ENCODE data around the gene UCP3.

UCP3 gene

GRCh38 chr11:74017631-74018030 is 8.7 kb upstream of the UCP3 start:
- DNase-seq: no peak

DNA sequence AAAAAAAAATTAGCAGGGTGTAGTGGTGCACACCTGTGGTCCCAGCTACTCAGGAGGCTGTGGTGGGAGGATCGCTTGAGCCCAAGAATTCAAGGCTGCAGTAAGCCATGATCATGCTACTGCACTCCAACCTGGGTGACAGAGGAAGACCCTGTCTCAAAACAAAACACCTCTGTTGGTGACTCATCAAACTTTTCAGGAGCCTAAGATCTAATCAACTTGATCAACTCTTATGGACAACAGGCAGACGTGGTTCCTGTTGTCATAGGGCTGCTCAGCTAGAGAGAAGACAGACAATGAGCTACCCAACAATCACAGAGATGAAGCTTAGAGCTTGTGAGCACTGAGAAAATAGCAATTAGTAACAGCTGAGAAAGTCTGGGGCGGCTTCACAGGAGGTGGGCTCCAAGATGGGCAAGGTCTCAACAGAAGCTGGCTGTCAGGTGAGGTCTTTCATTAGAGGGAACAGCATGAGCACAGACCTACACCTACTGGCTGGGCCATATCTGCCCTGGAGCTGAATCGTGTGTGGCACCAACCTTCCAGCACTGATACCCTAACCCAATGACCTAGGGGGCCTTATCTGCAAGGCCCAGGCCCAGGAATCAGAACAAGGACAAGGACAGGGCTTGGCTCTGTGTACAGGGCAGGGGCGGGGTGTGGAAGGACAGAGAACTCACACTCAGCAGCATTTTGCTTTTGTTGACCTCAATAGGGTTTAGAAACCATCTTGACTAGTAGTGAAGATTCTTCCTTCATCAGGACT is 7.2 kb upstream of the UCP3 start:
- no peak for DNase-seq

DNA sequence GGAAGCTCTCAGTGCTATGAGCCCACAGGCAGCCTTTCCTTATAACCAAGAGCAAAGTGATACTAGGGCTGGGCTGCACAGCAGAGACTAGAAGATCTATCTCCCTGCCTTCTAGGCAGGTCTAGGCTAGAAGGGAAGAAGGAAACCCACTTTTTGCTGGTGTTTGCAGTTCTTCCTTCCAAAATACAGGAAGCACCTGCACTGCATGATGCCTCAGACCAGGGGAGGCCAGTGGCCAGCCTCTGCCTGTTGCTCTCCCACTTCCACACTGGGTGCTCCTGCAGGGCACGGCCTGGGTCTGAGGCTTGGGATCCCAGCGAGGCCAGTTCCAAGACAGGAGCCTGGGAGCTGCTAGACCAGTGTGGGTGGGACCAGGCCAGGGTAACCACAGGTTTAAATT is 6.0 kb upstream of the UCP3 start:
- DNase-seq: no peak

DNA sequence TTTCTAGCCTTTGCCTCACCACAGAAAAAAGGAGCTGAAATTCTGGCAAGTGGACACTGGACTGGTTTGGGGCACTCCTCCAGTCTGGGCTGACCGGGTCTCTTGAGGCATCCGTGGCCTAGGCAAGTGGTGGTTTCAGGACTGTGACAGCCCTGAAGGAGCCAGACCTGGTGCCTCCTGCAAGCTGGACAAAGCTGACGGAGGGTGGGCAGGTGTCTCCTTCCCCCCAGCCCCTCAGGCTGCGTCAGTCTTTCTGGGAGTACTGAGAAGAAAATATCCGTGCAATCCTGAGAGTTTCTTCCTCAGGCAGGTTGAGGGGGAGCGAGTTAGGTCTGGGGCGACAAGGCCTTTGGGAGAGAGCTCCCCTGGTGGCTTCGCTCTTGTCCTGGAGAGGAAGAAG is 4.3 kb upstream of the UCP3 start:
- no peak for DNase-seq

DNA sequence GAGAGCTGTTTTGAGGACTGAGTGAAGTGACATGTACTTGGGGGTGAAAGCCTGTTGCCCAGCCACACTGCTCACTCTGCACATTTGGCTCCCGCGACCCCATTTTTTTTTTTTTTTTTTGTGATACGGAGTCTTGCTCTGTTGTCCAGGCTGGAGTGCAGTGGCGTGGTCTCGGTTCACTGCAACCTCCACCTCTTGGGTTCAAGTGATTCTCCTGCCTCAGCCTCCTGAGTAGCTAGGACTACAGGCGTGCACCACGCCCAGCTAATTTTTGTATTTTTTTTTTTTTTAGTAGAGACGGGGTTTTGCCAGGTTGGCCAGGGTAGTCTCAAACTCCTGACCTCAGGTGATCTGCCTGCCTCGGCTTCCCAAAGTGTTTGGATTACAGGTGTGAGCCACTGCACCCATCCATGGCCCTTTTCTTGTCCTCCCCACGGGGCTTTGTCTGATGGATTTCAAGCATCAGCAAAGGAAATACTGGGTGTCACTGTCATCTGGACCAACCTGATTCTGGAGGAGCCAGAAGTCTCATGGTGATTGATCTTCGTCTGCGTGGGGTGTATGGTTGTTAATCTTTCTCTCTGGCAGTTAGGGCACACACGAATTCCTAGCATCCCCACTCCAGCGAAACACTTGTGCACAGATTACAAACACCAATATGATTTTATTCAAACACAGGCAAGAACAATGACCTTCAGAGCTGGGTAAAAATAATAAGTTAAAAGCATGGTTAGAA is 3.4 kb upstream of the UCP3 start:
- DNase-seq: no peak

- DNase-seq: no peak
Observed at GRCh38 chr11:74011360-74012073, 2.6 kb upstream of the UCP3 start.

DNA sequence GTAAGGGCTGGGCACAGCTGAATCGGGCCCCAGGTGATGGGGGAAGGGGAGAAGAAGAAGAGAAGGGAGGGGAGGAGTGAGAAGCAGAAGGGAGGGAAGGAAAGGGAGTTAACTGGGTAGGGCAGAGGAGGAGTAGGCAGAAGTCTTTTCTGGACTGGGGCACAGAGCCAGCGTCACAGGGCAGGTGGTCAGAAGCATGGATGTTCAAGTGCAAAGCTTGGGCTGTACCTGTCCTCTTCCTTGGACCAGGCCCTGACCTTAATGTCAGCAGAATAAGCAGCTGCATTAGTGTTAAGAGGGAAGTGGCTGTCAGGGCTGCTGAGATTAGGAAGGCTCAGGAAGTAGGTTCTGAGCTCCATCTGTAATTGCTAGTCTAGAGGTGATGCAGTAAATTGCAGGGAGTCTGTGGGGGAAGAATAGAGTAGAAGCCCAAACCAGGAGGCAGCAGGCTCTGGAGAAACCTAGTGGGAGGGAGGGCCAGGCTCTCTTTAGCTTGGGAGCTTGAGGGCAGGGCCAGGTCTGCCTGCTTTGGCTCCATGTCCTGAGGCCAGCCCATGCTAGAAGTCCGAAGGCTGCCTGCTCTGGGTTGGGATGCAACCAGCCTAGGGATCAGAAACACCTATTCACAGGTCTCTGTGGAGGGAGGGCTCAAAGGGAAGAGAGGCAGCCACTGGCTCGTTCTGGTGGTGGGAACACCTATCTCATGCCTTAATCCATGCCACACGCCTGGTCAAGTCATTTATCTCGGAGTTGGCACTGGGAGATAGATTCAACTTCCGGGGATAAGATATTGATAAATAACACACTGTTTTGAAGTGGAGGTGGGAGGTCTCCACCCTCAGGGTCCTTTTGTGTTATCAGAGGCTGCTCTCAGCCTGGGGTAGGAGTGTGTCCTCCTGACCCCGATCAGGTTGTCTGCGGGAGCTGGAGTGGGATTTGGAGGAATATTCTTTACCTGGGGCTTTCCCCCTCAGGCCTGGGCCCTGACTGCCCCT is 1.7 kb upstream of the UCP3 start:
- no peak for DNase-seq

DNA sequence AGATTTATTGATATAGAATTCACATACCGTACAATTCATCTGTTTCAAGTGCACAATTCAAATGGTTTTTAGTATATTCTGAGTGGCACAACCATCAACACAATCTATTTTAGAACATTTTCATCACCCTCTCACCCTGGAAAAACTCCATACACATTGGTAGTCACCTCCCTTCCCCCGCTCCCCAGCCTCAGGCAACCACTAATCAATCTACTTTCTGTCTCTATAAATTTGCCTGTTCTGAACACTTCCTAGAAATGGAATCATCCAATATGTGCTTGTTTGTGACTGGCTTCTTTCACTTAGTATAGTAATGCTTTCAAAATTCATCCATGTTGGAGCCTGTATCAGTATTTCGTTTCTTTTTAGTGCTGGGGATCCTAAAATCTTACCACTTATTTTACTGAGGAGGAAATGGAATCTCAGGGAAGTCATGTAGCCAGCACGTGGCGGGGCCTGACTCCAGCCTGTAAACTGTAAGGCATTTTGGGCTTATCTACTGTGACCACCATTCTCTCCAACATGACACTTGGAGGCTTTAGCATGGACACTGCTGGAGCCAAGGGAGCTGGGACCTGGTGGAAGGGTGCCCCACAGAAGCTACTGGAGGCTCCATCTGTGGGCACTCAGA is 905 bp upstream of the UCP3 start:
- no peak for DNase-seq

GRCh38 chr11:74009230-74009547 is 304 bp upstream of the UCP3 start:
- DNase-seq: no peak

- DNase-seq: no peak
Observed at GRCh38 chr11:74007691-74008372, 1.1 kb downstream of the UCP3 start.

DNA sequence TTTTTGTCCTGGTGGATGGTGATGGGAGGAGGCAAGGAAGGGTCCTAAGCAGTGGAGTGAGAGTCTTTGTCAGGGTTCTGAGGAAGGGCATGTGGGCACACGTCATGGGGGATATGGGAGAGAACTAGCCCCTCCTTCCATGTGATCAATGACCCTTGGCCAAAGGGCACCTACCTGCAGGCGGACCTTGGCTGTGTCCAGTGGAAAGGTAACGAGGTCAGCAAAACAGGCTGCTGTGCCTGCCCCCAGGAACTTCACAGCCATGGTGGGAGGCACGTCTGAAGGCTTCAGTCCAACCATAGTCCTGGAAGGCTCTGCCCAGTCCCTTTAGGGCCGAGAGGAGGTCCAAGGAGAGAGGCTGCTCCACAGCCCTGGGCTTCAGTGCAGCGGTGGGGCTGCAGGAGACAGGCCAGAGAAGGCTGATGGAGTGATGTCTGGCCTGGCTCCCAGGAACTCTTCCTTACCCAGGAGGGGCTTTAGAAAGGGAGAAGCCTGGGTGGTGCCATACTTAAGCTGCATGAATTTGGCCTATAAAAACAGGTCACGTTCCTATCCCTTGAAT is 2.1 kb downstream of the UCP3 start:
- no peak for DNase-seq

GRCh38 chr11:74005721-74006517 is 3.0 kb downstream of the UCP3 start:
- DNase-seq: no peak

GRCh38 chr11:74004759-74005615 is 3.9 kb downstream of the UCP3 start:
- DNase-seq: no peak

GRCh38 chr11:74004046-74004695 is 4.7 kb downstream of the UCP3 start:
- DNase-seq: no peak

GRCh38 chr11:74002832-74003231 is 6.1 kb downstream of the UCP3 start:
- no peak for DNase-seq

GRCh38 chr11:74001822-74002286 is 7.0 kb downstream of the UCP3 start:
- no peak for DNase-seq

- DNase-seq: no peak
Observed at GRCh38 chr11:74000307-74001133, 8.4 kb downstream of the UCP3 start.
